ENCODE results near the gene RPS21.

RPS21 gene

DNA sequence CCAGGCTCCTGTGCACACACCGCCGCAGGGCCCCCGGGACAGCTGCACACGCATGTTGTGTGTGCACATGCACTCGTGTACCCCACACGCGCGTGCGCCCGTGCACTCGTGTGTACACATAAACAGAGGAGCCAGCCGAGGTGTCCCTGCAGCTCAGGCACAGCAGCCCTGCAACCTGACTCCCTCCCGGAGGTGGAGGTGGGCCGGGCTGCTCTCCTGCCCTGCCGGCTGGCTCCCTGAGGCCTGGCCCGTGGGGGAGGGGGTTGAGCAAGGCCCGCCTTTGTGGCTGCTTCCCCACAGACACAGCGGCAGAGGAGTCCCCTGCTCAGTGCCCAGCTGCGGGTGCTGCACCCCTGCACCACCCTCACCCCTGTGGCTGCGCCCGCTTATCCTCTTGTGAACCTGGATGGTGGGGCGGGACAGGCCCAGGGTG, 39.8 kb downstream of the RPS21 start:
- no peak for DNase-seq (ENCODE audit: low read depth)

DNA sequence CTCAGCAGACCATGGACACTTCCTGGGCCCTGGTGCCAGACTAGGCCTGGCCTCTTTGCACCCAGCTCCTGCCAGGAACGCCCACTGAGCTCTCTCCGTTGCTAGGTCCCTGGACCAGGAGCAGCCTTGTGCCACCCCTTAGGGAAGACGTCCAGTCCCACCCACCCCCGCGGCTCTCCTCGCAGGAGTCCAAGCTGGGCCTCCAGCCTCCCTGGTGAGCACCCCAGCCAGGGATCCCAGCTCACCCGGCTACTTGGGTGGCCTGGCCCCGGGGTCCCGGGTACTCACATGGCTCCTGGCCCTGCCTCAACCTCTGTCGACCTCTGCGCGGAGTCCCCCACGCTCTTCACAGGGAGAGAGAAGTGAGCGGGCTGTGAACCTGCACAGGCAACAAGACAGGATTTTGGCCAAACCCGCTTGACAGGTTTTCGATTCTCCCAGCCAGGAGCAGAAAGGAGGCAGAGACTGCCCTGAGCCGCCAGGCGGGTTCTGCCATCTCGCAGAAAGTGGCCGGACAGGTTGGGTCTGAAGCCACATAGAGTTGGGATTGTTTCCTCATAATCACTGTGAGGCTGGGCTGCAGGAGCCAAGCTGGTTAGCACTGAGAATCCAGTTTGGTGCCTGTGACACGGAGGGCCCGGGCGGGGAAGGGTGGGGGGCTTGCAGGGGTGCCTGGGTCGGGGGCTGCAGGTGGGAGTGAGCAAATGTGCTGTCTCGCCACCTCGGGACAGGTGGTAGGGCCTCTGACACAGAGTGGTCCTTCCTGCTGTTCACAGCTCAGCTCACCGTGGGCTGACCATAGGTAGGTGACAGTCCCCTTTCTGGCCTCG, 40.5 kb downstream of the RPS21 start, which contains the start of gene RBBP8NL:
TSS of gene RBBP8NL (minus strand) at position 368 of the 830 bp plus-strand sequence. CDS start 7,892 bp downstream, outside the sequence.
- DNase-seq (ENCODE audit: low read depth) = no peak

DNA sequence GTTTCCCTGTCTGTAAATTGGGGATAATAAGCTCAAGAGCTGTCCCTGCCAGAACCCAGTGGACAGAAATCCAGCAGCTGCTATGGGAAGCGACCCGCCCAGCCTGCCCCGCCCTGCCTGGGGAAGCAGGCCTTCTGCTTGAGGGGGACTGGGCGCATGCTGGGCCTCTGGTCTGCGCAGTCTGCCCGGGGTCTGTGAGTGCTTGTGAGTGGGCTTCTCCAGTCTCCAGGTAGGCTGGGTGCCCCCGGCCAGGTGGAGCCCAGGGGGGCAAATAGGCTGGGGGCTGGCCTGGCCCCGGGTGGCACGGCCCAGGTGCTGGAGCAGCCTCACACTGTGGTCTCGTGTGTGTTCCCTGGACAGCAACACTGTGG, 41.1 kb downstream of the RPS21 start:
- no peak for DNase-seq (ENCODE audit: low read depth)

DNA sequence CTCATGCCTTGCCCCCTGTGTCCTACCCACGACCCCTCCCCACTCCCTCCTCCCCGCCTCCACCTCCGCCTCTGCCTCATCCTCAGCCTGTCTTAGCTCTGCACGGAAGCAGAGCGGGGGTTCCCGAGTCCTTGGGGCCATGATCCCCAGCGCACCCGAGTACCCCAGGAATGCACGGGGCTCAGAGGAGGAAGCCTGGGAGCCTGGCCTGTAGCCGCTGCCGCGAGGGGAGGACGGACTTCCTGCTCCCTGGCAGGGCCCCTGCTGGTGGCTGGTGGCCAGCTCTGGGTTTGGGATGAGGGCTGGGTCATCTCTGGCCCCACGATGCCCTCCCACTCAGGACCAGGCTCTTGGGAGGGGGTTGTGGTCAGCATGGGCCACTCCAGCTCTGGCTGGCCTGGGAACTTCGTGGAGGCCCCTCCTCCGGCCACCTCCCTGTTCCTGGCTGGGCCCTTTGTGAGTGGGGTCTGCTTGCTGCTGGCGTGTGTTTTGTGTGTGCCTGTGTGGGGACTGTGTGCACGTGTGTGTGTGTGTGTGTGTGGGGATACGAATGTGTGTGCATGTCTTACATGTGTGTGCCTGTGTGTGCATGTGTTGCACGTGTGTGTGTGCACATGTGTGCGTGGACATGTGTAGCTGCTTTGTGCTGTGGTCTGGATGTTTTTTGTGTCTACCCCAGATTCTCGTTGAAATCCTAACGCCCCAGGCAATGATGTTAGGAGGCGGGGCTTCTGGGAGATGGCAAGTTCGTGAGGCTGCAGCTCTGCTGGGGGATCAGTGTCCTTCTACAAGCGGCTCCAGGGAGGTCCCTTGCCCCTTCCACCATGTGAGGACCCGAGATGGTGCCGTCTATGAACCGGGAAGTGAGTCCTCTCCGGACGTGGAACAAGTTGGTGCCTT, 41.7 kb downstream of the RPS21 start:
- DNase-seq (ENCODE audit: low read depth) = no peak

DNA sequence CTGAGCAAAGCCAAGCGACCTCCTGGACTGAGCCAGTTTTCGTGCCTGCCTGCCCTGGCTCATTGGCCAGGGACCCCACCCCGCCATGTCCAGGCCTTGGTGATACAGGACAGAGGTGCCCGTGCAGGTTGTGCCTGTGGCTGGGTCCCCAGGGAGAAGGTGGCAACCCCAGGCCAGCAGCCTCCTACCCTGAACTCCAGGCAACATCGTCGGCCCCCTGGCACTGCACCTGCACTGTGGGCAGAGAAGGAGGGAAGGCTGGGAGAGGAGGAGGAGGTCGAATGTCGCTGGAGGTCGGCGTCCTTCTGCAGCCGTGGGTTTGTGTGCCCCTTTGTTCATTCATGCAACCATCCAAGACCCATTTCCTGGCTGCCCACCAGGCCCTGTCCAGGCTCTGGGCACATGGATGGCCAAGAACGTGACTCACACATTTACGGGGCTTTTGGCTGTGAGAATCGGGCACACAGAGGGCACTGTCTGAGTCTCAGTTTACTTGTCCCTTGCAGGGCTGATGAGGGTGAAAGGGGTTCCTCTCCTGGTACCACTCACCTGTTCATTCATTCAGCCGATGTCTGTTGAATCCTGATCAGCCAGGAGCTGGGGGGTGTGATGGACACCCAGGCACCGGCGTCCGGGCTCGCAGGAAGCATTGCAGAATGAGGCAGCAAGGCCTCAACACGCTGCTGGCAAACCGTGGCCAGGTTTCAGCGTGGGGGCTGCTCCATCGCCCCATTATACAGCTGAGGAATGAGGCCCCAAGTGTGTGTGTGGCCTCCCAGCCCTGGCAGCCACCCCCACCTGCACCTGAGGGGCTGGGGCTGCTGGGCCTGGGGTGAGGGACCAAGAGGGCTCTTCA, 42.8 kb downstream of the RPS21 start:
- no peak for DNase-seq (ENCODE audit: low read depth)

DNA sequence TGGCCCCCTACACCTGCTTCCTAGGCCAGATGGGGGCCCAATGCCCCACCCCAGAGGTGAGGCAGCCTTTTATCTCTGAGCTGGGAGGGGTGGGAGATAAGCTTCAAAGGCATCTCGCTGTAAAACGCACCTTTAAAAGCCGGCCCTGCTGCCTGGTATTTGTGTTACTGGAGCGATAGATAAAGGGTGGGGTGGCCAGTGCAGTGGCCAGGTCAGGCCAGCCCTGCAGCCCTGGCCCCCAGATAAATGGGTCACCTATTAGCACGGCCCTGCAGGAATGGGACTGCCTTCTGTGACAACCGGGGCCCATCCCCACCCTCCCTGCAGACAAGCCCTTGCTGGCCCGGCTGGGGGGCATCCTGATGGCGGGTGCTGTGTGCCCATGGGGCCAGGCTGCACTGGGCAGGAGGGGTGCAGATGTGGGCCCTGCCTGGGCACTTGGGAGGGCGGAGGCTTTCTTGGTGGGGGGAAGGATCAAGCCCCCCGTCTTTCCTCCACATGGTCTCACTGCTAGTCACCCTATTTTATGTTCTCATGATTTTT, 43.5 kb downstream of the RPS21 start:
- no peak for DNase-seq (ENCODE audit: low read depth)

DNA sequence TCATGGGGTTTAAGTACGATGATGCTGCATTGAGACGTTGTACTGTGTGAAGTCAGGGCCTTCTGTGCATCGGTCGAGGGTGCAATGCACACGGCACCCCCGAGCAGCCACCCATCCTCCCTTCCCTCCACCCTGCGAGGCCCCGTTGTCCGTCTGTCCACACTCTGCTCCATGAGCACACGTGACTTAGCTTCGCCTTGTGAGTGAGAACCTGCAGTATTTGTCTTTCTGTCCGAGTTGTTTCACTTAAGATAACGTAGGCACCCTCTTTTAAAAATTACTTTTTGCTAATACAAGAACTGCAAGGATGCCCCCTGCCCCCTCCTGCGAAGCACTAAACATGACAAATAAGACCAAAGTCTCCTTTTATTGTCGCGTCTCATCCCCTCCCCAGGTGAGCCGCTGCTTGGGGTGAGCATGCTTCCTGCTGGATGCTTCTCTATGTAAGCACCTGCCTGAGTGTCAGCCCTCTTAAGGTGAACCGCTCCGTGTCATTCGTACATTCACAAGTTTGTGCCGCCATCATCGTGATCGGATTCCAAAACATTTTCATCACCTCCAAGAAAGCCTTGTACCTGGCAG, 44.1 kb downstream of the RPS21 start:
- DNase-seq (ENCODE audit: low read depth) = no peak

DNA sequence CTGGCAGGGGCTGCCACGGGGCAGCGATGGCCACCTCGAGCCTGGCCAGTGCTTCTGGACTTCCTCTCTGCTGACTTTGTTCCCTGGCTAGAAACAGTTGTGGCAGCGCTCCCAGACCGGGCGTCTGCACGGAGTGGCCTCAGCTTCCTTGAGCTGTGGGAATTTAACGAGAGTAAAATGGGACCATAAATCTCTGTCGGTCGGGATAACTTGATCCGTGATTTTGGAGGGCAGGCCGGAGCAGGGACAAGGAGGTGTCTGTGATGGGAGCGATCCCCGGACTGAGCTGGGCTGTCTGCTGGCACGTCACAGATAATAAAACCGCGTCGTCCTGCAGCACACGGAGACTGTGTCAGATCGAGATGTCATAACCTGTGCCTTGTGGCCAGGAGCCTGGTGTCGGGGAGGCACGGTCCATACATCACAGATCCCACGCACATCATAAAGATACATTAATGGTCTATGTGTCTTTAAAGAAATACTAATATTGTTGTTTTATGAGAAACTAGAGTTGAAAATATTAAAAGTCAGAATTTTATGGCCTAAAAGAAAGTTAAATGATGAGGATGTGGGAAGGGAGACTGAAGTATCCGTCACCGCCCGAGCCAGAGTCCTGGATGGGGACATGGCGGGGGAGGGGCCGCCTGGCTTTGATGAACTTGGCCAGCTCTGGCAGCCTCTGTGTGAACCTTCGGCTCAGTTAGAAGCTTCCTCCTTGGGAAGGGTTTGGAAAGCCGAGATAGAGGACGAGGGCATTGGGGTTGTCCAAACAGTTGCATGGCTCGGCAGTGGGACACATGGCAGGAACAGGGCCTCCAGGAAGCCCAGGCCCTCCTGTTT, 47.0 kb downstream of the RPS21 start:
- no peak for DNase-seq (ENCODE audit: low read depth)

DNA sequence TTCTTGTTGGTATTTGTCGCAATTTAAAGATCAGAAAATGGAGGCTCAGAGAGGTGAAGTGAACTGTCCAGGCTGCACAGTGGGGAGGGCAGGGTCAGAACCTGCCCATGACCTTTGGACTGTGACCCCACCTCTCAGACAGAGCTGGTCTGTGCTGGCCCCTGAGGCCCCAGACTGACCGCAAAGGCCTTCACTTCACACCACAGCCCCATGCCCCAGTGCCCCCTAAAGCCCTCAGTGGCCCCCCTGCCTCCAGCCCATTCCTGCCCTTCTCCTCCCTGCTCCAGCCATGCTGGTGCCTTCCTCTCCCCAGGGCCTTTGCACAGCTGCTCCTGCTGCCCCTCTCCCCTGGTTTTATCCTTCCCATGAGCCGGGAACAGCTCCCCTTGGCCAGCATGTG, 49.8 kb downstream of the RPS21 start:
- no peak for DNase-seq (ENCODE audit: low read depth)

DNA sequence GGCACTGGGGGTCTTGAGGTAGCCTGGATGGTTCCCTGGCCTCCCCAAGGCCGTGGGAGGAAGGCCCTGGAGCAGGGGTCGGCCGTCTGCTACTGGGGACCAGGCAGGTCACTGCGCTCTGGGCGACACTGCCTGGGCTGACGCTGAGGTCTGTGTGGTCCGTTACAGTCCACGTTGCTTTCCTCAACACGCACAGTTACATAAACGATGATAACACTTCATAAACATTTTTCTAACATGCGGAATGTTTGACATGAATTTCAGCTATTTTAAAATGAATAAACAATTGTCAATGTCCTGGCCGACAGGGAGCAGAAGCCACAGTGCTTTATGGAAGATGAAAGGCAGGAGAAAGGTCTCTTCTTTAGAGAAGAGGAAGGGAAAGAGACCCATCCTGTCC, 50.6 kb downstream of the RPS21 start:
- DNase-seq (ENCODE audit: low read depth) = no peak

DNA sequence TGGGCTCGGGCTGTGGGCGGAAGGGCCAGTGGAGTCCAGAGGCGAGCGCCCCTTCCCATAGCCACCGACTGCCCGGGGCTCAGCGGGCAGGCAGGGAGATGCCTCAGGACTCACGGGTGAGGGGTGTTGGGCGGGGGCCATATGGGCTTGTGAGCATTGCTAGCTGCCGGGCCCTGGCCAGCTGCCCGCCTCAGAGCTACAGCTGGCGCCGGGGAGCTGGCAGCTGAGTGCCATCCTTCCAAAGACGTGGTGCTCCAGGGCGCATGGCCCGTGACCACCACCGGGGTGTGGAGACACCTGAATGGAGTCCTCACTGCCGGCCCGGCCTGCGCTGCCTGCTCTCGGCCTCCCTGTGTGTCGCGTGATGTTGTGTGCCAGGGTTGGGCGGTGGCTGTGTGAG, 51.0 kb downstream of the RPS21 start:
- no peak for DNase-seq (ENCODE audit: low read depth)

Measured in activated T-cell treated with anti-CD3 and anti-CD28 coated beads for 24 hours (primary cell).